GM21717 (cell line): ENCODE data around the gene PXDN.

Experiments used
- ATAC-seq: cut with Tn5 transposase; IDR thresholded peaks from one replicate; pipeline ENCODE4 v1.9.1; 2021; ENCODE audit warnings: mild to moderate bottlenecking, moderate library complexity; ENCODE audit not compliant: unreplicated experiment

PXDN gene

DNA sequence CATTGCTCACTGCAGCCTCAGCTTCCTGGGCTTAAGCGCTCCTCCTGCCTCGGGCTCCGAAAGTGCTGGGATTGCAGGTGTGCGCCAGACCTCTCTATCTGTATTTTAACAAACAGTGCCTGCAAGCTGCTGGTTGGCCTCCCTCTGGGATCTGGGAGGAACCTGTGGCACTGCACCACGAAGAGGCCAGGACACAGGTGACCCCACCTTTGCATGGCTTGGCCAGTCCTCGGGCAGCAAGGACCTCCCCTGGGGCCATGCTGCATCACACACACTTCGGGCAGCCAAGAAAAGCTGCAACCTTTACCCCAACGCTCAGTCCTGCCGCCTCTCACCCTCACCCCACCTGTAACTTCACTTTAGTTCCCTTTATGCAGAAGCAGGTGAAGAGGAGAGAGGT is 70.0 kb downstream of the PXDN start:
- ATAC-seq = no peak

DNA sequence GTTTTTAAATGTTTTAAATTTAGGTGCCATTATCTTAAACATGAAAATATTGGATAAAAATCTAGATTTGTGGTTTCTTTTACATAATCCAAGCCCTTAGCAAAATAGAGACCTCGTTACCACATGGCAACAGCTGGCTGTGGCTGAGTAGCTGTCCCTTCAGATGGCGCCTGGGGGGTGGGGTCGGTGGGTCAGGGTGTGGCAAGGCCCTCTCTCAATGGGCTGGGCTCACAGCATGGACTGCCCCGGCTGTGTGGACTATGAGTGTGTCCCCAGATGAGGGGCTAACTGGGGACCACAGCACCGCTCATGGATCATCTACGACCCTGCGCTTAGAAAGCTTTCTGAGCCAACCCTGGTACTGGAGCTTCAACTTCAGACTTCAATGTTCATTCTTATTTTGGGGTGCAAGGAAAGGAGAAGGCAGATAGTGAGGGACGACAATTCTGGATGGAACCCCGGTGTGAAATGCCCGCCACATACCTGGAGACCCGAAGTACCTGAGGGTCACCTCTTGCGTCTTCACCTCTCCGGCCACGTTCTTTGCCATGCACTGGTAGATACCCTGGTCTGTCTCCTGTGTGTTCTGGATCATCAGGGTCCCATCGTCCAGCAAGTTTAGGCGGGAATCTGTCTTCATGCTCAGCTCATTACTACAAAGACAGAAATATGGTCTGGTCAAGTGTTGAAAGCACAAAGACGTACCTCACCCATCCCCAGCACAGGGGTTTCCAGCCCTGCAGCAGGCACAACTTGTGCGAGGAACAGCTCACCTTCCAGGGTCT is 71.0 kb downstream of the PXDN start:
- no peak for ATAC-seq

DNA sequence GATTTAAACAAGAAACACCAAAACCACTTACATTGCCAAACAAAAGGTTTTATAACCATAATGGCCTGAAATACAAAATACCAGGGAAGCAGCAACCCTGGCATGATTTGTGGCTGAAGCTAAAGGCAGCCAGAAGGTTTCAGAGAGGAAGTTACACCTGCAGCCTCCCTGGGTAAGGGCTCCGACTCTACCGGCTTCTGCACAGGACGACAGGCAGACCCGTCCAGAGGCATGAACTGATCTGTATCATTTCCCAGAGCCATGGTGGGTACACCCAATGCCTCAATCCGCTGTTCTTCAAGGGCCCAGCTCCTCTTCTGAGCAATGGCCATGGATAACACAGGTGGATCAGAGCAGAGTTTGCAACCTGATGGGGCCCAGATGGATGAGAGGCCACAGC is 71.6 kb downstream of the PXDN start:
- no peak for ATAC-seq

DNA sequence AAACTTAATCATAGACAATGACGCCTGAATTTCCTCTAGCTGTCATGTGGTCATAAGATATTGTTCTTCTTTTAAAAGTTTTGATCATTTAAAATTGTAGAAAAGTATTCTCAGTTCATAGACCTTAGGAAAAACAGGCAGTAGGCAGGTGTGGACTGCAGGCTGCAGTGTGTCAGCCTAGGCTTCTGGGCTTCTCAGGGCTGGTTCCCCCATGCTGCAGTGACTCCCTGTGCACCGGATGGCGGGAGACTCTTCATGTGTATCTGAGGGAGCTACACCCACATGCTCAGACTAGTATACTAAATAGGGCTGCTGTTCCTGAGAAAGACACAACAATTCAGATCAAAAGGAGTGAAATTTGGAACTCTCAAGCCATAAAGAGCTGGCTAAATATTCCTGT is 72.4 kb downstream of the PXDN start:
- no peak for ATAC-seq

DNA sequence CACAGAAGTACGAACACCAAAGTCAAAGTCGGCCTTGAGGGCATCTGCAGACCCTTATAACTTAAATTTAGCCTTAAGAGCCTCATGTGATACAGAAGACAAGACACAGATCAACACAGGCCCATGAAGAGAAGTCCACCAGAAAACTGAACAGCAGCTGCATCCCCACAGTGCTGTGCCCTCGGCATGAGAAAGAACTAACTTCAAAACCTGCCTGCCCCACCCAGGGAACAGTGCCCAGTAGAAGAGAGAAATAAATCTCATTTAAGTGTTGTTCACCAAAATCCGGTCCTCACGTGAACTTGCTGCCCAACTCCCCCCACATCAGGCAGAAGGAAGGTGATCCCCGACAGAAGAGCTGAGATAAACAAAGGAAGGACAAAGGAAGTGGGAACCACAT is 73.7 kb downstream of the PXDN start:
- ATAC-seq = no peak

DNA sequence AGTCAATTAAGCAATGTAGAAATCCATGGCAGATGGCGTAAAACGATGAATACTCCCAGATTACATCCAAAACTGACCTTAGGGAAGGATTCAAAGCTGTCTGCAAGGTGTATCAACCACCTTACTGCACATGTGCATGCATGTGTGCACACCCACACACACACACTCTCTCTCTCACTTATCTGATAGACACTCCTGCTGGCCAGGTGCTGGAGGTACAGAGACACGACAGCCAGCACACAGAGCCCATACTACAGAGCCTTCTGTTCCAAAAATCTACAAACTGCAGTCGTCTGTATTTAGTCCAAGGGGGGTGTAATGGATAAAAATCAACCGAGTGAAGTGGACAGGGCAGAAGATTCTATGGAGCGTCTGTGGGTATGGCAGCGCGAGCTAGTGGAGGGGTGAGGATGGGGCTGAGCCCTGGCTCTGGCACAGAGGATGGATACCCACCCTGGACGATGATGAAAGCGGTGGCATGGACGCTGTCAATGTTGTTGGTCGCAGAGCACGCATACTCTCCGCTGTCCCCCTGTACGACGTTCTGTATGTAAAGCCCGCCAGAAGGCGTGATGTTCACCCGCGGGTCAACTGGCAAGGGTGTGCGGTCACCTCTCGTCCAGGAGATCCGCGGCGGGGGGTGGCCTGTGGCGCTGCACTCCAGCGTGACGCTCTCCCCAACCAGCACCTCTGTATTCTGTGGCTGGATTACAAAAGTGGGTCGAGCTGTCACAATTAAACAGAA is 78.4 kb downstream of the PXDN start:
- ATAC-seq = no peak

DNA sequence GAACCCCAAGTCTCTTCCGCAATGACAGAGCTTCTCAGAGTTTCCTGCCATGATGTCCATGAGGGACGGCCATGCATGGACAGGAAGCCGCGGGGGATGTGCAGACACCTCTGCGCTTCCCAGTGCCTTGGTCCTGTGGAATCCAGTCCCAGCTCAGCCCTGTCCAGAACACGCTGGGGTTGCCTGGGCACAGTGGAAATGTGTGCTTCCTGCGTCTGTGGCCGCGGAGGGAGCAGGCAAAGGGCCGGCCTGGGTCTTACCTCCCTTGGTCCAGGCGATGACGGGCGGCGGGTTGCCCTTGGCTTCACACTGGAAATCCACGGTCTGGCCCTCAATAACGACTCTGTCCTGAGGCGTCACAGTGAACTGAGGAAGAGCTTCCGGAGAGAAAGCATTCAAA is 79.6 kb downstream of the PXDN start:
- ATAC-seq = no peak

DNA sequence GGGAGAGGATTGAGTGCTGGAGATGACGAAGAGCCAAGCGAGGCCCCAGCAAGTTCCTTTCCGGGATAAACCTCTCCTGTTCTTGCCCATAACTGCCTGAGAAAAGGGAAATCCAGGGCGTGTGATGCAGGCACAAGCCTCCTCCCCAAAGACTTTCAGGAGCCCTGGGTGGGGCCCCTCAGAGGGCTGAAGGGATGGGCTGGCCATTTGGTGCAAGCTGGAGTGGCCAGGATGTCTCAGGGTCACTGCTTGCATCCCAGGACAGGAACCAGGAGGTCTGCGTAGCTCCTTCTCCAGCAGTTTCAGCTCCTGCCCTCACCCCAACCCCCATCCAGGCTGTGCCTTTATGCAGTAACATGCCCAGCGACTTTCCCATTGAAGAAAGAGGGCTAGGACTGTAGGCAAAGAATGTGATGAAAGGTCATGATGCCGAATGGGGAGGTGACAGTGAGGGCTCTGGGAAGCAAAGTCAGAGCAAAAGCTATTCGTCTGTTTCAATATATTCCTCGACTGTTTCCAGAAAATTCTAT is 80.2 kb downstream of the PXDN start:
- ATAC-seq = no peak

DNA sequence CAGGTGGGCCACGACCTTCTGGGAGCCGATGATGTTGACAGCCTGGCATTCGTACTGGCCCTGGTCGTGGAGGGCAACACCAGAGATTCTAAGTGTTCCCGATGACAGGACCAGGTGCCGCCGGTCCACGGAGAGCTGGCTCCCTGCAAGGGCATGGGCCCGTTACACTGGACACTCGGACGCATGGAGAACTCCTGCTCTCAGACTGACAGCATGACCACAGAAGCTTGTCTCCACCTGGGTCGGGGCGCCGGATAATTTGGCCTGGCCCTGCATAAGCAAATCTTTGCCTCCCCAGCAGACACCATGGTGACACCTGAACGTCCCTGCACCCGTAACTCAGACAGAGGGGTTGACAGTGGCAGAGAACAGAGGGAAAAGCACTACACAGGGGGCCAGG is 80.7 kb downstream of the PXDN start:
- no peak for ATAC-seq

DNA sequence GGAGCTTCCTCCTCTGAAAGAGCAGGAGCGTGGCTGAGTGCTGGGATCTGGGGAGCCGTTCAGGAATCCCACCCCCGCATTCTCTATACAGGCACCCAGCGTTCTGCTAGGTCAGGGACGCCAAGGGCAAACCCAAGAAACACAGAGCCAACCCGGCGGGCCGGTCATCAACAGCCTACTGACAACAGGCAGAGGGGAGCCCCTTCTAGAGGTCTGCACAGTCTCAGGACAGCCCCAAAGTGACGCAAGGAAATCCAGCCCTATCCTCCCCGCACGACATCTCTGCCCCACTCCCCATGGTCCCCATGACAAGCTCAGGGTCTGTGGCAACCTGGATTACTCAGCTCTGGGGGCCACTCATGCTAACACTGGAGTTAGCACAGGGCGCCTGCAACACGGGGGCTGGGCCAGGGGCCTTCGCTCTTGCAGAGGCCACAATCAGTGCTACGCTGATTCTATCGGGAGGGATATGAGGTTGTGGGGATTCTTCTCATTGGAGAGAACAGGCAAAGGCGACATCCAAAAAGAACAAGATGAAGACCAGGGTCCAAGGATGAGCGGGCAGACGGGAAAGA is 81.6 kb downstream of the PXDN start:
- no peak for ATAC-seq

DNA sequence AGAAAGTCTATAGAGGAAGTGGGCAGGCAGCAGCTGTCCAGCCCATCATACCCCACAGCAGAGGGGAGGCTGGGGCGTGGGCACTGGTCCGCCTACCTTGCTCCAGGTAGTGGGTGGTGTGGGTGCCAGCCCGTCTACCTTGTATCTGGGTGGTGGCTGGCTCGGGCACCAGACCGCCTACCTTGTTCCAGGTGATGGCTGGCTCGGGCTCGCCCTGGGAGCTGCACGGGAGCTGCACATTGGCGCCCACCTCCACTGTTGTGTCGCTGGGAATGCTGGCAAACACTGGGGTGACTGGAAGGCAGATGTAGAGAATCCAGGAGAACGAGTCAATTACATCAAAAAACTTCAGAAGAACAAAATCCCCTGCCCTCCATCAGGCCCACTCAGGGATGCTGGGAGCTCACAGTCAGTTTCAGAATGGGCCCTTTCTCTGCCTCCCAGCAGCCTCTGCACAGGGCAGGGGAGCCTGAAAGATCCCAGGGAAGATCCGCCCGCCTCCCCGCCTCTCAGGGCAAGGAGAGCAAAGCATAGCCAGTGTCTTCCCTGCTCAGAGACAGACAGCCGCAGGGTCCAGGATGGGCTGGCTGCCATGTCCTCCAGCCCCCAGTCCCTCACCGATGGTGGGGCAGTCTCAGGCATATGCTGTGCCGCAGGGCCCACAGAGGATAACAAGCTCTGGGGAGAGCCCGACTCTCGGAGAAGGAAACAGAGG is 82.3 kb downstream of the PXDN start:
- ATAC-seq = no peak

DNA sequence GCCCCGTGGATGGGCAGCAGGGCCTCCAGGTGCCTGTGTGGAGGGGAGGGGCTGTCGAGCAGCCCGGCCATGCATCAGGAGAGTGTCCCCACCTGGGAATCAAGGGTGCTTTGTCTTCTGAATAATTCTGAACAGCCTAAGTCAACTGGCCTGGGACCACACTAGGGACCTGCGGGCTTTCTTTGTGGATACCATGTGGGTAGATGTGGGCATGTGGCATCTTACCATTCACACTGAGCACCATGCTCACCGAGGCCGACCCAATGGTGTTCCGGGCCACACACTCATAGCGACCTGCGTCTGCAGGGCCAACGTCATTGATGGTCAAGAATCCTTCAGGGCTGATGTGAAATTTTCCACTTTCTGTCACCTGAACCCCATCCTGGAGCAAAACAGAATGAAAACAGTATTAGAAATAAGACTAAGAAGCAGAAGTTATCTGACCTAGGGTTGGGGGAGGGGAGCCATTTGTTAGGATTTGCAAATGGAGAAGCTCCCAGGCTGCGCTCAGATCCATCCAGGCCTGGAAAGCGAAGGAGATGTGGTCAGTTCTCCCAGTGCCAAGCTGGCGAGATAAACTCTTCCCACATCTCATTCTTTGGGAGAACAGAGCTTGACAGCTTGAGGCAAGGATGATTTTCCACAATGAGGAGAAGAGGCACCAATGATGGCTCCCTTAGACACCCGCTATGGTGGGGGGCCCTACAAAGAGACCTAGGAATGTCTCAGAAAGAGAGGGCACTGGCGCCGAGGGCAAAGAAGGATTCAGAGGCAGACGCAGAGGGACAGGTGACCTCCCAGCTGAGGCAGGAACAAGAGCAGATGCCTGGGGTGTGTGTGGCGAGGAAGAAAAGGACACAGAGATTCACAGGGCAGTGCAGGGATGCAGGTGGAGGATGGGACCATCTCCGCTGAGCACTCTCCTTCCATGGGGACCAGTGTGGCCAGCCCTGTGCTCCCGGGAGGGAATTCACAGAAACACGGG is 83.4 kb downstream of the PXDN start:
- ATAC-seq = no peak

DNA sequence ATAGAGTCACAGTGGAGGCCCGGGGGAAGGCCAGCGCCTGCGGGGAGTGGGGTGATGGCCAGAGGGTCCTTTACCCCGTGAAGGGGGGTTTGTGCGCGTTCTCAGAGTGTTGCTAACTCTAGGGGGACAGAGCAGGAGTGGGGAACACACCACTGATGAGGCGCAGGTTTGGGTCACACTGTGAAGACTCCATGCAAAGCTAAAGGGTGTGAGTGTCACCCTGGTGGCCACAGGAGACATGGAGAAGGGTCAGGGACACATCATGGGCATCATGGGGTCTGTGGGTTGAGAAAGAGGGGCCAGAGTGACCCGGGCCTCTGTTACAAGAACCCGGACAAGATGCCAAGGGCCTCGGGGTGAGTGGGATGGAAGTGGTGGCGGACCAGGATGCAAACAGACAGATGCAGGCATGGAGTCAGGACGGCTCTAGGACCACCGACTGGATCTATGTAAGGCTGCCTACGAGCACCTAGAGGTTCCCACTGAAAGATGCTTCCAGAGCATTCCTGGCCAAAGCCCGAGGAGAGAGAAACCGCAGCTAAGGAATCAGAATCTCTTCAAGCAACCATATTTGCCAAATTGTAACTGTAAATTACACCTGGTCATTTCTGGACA is 84.3 kb downstream of the PXDN start:
- ATAC-seq = no peak

DNA sequence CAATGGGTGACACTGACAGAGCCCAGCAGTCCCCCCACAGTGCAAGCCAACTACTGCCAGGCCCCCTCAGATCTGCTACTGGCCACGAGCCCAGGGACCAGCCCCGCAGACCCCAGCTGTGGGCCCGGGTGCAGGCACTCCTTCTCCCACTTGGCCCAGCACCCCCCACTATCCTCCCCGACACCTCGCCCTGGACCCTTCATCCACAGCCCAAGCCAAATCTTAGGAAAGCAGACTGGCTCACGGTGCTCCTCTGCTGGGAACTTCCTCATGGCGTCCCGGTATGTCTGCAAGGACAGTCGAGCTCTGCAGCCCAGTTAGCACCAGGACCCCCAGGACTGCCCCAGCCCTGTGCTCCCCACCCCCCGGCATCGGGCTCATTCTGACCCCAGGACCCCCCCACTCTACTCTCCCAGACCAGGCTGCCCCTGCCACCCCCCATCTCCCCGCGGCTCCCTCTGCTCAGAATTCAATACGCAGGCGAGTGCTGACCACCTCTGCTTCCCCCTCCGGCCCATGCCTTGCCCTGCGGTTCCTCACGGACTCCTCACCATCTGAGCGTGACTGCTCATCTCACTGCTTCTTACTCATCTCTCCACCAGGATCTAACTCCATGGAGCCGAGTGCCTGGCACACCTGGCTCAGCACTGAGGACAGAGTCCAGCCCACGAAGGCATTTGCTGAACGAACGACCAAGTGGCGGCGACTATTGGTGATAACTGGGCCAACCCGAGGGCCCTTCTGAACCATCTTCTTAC is 85.7 kb downstream of the PXDN start:
- no peak for ATAC-seq

DNA sequence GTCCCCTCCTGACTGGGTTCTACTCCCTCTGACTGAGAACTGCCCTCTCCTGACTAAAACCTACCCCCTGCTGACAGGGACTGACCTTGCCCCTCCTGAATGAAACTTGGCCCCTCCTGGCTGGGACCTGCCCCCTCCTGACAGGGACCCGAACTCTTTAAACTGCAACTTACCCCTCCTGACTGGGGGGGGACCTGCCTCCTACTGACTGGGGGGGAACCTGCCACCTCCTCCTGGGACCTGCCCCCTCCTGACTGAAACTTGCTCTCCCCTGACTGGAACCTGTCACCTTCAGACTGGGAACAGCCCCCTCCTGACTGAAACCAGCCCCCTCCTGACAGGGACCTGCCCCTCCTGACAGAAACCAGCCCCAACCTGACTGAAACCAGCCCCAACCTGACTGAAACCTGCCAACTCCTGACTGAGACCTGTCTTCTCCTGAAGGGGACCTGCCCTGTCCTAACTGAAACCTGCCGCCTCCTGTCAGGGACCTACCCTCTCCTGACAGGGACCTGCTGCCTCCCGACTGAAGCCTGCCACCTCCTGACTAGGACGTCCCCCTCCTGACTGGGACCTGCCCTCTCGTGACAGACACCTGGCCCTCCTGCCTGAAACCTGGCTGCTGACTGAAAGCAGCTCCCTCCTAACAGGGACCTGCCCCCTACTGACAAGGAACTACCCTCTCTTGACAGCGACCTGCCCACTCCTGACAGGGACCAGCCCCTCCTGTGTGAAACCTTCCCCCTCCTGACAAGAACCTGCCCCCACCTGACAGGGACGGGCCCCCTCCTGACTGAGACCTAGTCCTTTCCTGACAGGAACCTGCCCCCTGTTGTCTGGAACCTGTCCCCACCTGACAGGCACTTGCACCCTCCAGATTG is 87.1 kb downstream of the PXDN start:
- no peak for ATAC-seq

DNA sequence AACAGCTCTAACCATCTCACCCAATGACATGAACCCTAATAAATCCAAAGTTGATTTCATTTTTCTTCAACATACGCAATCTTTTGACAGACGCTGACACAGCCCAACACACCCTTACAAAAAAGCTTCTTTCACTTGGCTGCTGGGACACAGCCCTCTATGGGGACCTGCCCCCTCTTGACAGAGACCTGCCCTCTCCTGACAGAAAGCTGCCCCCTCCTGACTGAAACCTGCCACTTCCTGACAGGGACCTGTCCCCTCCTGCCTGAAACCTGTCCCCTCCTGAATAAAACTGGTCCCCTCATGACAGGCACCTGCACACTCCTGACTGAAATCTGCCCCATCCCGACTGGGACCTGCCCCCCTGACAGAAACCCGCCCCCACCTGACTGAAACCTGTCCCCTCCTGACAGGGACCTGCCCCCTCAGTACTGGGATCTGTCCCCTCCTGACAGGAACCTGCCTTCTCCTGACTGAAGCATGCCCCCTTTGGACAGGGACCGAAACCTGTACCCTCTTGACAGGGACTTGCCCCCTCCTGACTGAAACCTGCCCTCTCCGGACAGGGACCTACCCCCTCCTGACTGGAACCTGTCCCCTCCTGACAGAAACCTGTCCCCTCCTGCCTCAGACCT is 87.9 kb downstream of the PXDN start:
- no peak for ATAC-seq

DNA sequence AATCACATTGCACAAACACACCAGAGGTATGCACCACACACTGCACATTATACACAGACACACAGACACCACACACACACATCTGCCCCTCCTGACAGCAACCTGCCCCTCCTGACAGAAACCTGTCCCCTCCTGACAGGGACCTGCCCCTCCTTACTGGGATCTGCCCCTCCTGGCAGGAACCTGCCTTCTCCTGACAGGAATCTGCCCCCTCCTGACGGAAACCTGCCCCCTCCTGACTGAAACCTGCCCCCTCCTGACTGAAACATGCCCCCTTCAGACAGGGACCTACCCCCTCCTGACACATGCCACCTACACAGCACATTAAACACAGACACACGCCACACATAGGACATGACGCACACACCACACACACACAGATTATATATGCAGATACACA is 88.9 kb downstream of the PXDN start:
- ATAC-seq = no peak
